Activated CD8-positive, alpha-beta T cell treated with anti-CD3 and anti-CD28 coated beads for 36 hours (primary cell): ENCODE data around the gene SLIT3. TPM values are rescaled to one million over a fixed set of nuclear protein-coding genes. Genes with fewer than 3 reads are reported as not detected.

Experiments
- ATAC-seq: fragments of 200-7000 bp; cut with Tn5 transposase; one replicate; pipeline ENCODE4 v1.10.0; 2021; ENCODE audit warnings: mild to moderate bottlenecking, moderate library complexity
- CTCF ChIA-PET: fragments of 350-600 bp; sonication (Branson Sonifier 250); formaldehyde crosslinking; loops from one replicate; lab custom pipeline; 2021; ENCODE audit warnings: antibody characterized with exemption; lab: Charles Lee
- POLR2A ChIA-PET: fragments of 350-600 bp; sonication (Branson Sonifier 250); formaldehyde crosslinking; loops from one replicate; lab custom pipeline; 2021; ENCODE audit warnings: antibody characterized with exemption; lab: Charles Lee
- DNase-seq: peaks from one replicate; pipeline ENCODE4 v3.0.0-alpha.2; 2020
- H3K27ac Mint-ChIP-seq: one replicate; pipeline ENCODE4 v1.8.0; 2021; ENCODE audit warnings: mild to moderate bottlenecking, mixed read lengths
- H3K27me3 Mint-ChIP-seq: one replicate; pipeline ENCODE4 v1.8.0; 2021; ENCODE audit warnings: mixed read lengths
- H3K36me3 Mint-ChIP-seq: one replicate; pipeline ENCODE4 v1.8.0; 2021; ENCODE audit warnings: low read depth, mixed read lengths
- H3K4me1 Mint-ChIP-seq: one replicate; pipeline ENCODE4 v1.8.0; 2021; ENCODE audit warnings: low read depth, mixed read lengths
- H3K4me3 Mint-ChIP-seq: one replicate; pipeline ENCODE4 v1.8.0; 2021; ENCODE audit warnings: mild to moderate bottlenecking, moderate library complexity, mixed read lengths
- H3K9me3 Mint-ChIP-seq: one replicate; pipeline ENCODE4 v1.8.0; 2021; ENCODE audit warnings: mixed read lengths
- CTCF ChIP-seq: fragments of 200-600 bp; IDR thresholded peaks from one replicate; pipeline ENCODE4 v1.8.0; 2022; ENCODE audit warnings: antibody characterized with exemption, mild to moderate bottlenecking
- intact Hi-C: fragments of 100-400 bp; cut with micrococcal nuclease; formaldehyde crosslinking; loops from one replicate; pipeline ENCODE4 v1.10.0; 2022
- total RNA-seq, 2 experiments: library from RNA; stranded (reverse); gene quantifications; one replicate each; pipeline ENCODE4 v1.2.3, GENCODE V29; 2021

SLIT3 gene
- total RNA-seq, 2 experiments from 2014 or later = 0.69 to 0.74 TPM

GRCh38 chr5:169289520-169289919 lies 11.4 kb downstream of the SLIT3 start:
- no peaks in the 10 kb centered on the region for H3K4me1 Mint-ChIP-seq
- POLR2A ChIA-PET = no interaction called here
- no peak for DNase-seq
- H3K27ac Mint-ChIP-seq = no peak overlapping the region
- no peaks in the 10 kb centered on the region for H3K36me3 Mint-ChIP-seq
- H3K27me3 Mint-ChIP-seq = peaks cover 4% of the 10 kb centered on the region
- H3K9me3 Mint-ChIP-seq = no peaks in the 10 kb centered on the region
- intact Hi-C loops = no loop called here
- no peak overlapping the region for H3K4me3 Mint-ChIP-seq
- CTCF ChIA-PET = no interaction called here
- no peak for TF ChIP-seq CTCF
- ATAC-seq = no peak

- CTCF ChIA-PET = no interaction called here
- no peak overlapping the region for H3K4me3 Mint-ChIP-seq
- intact Hi-C loops = no loop called here
- H3K4me1 Mint-ChIP-seq = no peaks in the 10 kb centered on the region
- peaks cover 4% of the 10 kb centered on the region for H3K27me3 Mint-ChIP-seq
- H3K36me3 Mint-ChIP-seq = no peaks in the 10 kb centered on the region
- no peak for TF ChIP-seq CTCF
- peaks cover 2% of the 10 kb centered on the region for H3K9me3 Mint-ChIP-seq
- no peak for ATAC-seq
- H3K27ac Mint-ChIP-seq = no peak overlapping the region
- POLR2A ChIA-PET = no interaction called here
- no peak for DNase-seq
These were observed 12.6 kb downstream of the SLIT3 start for GRCh38 chr5:169288066-169288930.

GRCh38 chr5:169287529-169287928 lies 13.4 kb downstream of the SLIT3 start:
- H3K9me3 Mint-ChIP-seq = peaks cover 2% of the 10 kb centered on the region
- no peak overlapping the region for H3K4me3 Mint-ChIP-seq
- no peak overlapping the region for H3K27ac Mint-ChIP-seq
- no peaks in the 10 kb centered on the region for H3K36me3 Mint-ChIP-seq
- ChIA-PET POLR2A (no interaction called here), CTCF (no interaction called here)
- H3K4me1 Mint-ChIP-seq = no peaks in the 10 kb centered on the region
- peaks cover 4% of the 10 kb centered on the region for H3K27me3 Mint-ChIP-seq
- TF ChIP-seq CTCF = no peak
- no peak for DNase-seq
- intact Hi-C loops = no loop called here
- ATAC-seq = no peak

- Mint-ChIP-seq H3K4me3 (no peak overlapping the region), H3K36me3 (no peaks in the 10 kb centered on the region), H3K27me3 (peaks cover 4% of the 10 kb centered on the region), H3K27ac (no peak overlapping the region), H3K4me1 (no peaks in the 10 kb centered on the region), H3K9me3 (peaks cover 2% of the 10 kb centered on the region)
- ATAC-seq = no peak
- CTCF ChIA-PET = no interaction called here
- POLR2A ChIA-PET = no interaction called here
- intact Hi-C loops = no loop called here
- DNase-seq = no peak
- TF ChIP-seq CTCF = no peak
These were observed 14.2 kb downstream of the SLIT3 start for GRCh38 chr5:169286572-169287300.

GRCh38 chr5:169283887-169284286 lies 17.1 kb downstream of the SLIT3 start:
- H3K27ac Mint-ChIP-seq = no peak overlapping the region
- no peak overlapping the region for H3K4me3 Mint-ChIP-seq
- no peaks in the 10 kb centered on the region for H3K36me3 Mint-ChIP-seq
- intact Hi-C loops = no loop called here
- ChIA-PET POLR2A (no interaction called here), CTCF (no interaction called here)
- H3K9me3 Mint-ChIP-seq = peaks cover 2% of the 10 kb centered on the region
- DNase-seq (no peak), ATAC-seq (no peak)
- no peaks in the 10 kb centered on the region for H3K4me1 Mint-ChIP-seq
- TF ChIP-seq CTCF = no peak
- peaks cover 2% of the 10 kb centered on the region for H3K27me3 Mint-ChIP-seq
